OCI-LY7 (cell line): ENCODE results near the gene SEC31A. TPM values are rescaled to one million over a fixed set of nuclear protein-coding genes. Genes with fewer than 3 reads are reported as not detected.

Experiments used
- BruUV-seq: library from RNA; stranded (reverse); fragments of 400-500 nt; replicated peaks from 2 replicates; lab custom pipeline; 2021; lab: Mats Ljungman, UMichigan
- CTCF ChIA-PET: fragments of 300-600 bp; sonication (Branson Sonifier 250); formaldehyde crosslinking; loops from one replicate; lab custom pipeline; 2022; ENCODE audit warnings: antibody characterized with exemption; ENCODE audit not compliant: unreplicated experiment; lab: Charles Lee
- POLR2A ChIA-PET: fragments of 300-600 bp; sonication (Branson Sonifier 250); formaldehyde crosslinking; loops from one replicate; lab custom pipeline; 2022; ENCODE audit warnings: antibody characterized with exemption; lab: Charles Lee
- DNase-seq: peaks from one replicate; pipeline ENCODE4 v3.0.0-alpha.2; 2015; ENCODE audit warnings: low spot score
- H2AFZ ChIP-seq: fragments of 200-600 bp; sonication (generic), shearing (Covaris generic); 2 replicates; pipeline ENCODE4 v1.6.1; 2014; ENCODE audit warnings: mild to moderate bottlenecking, antibody characterized with exemption, low read length, moderate library complexity
- H3K27ac ChIP-seq: fragments of 200-600 bp; sonication (generic); 2 replicates; pipeline ENCODE4 v1.5.1; 2014; ENCODE audit warnings: mixed run types, low read depth, mild to moderate bottlenecking, moderate library complexity, low read length, inconsistent platforms; ENCODE audit not compliant: poor library complexity, severe bottlenecking
- H3K36me3 ChIP-seq: fragments of 200-600 bp; sonication (generic); 2 replicates; pipeline ENCODE4 v1.6.1; 2014; ENCODE audit warnings: mild to moderate bottlenecking, antibody characterized with exemption, low read length, moderate library complexity, mixed read lengths; ENCODE audit not compliant: insufficient read depth
- H3K4me1 ChIP-seq: fragments of 200-600 bp; sonication (generic); 2 replicates; pipeline ENCODE4 v1.5.1; 2014; ENCODE audit warnings: mild to moderate bottlenecking, low read length; ENCODE audit not compliant: insufficient read depth, poor library complexity, severe bottlenecking
- H3K4me2 ChIP-seq: fragments of 200-600 bp; sonication (generic); 2 replicates; pipeline ENCODE4 v1.6.1; 2014; ENCODE audit warnings: mild to moderate bottlenecking, low read length
- H3K4me3 ChIP-seq: fragments of 200-600 bp; sonication (generic); 2 replicates; pipeline ENCODE4 v1.5.1; 2014; ENCODE audit warnings: mild to moderate bottlenecking, low read depth, low read length; ENCODE audit not compliant: poor library complexity, severe bottlenecking
- H3K79me2 ChIP-seq: fragments of 200-600 bp; sonication (generic); 2 replicates; pipeline ENCODE4 v1.6.1; 2016; ENCODE audit warnings: low read depth, mild to moderate bottlenecking, low read length, moderate library complexity, mixed read lengths; ENCODE audit not compliant: insufficient read depth
- H3K9me2 ChIP-seq: fragments of 200-600 bp; sonication (generic); 2 replicates; pipeline ENCODE4 v1.6.1; 2016; ENCODE audit warnings: mild to moderate bottlenecking, low read length, mixed read lengths; ENCODE audit not compliant: insufficient read depth
- H3K9me3 ChIP-seq: fragments of 200-600 bp; sonication (generic); 2 replicates; pipeline ENCODE4 v1.6.1; 2014; ENCODE audit warnings: mild to moderate bottlenecking, mixed run types, low read length, mixed read lengths
- H4K20me1 ChIP-seq: fragments of 200-600 bp; sonication (generic); 2 replicates; pipeline ENCODE4 v1.6.1; 2014; ENCODE audit warnings: mild to moderate bottlenecking, antibody characterized with exemption, low read length, moderate library complexity, mixed read lengths; ENCODE audit not compliant: insufficient read depth
- EZH2phosphoT487 ChIP-seq: fragments of 200-600 bp; sonication (generic); IDR thresholded peaks from 2 replicates; pipeline ENCODE4 v1.6.1; 2018; ENCODE audit warnings: low read depth, borderline replicate concordance, mild to moderate bottlenecking, mixed run types, antibody characterized with exemption, low read length, moderate library complexity, mixed read lengths
- intact Hi-C: fragments of 100-400 bp; cut with micrococcal nuclease; formaldehyde crosslinking; loops from one replicate; pipeline ENCODE4 v1.10.0; 2022; ENCODE audit not compliant: unreplicated experiment
- total RNA-seq, 2 experiments: library from RNA; depleted of rRNA in 1 of 2; stranded (reverse); fragments of >200 nt in 1 of 2; shearing (Covaris generic) in 1 of 2; gene quantifications; 2 replicates each; pipeline ENCODE4 v1.2.3, GENCODE V29; 2014 to 2022
- TF ChIP-seq, protein P1 (sequence below): fragments of 200-600 bp; sonication (generic); conservative IDR thresholded peaks from 2 replicates; pipeline ENCODE4 v1.5.1; 2014; ENCODE audit warnings: mild to moderate bottlenecking, antibody characterized with exemption, low read length, moderate library complexity, mixed read lengths

Gene SEC31A
- total RNA-seq, 2 experiments from 2014 or later = 93.4 to 135 TPM

DNA sequence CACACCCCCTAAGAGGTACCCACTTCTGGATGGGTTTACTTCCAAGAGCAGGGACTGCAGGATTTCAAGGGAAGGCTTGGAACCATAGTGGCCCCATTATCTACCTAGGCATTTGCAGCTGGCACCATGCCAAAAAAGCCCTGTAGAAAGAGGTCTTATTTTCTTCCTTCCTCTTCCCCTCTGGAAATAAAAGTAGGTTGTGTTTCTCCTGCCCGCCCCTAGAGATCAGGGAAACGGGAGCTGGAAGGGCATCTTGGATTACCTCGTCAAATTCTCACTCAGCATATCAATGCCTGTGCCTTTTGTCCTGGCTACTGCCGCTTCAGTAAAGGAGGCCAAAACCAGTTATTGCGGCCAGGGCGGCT lies 93.9 kb downstream of the SEC31A start:
- CTCF ChIA-PET = no interaction called here
- H2AFZ ChIP-seq = no peak overlapping the region

DNA sequence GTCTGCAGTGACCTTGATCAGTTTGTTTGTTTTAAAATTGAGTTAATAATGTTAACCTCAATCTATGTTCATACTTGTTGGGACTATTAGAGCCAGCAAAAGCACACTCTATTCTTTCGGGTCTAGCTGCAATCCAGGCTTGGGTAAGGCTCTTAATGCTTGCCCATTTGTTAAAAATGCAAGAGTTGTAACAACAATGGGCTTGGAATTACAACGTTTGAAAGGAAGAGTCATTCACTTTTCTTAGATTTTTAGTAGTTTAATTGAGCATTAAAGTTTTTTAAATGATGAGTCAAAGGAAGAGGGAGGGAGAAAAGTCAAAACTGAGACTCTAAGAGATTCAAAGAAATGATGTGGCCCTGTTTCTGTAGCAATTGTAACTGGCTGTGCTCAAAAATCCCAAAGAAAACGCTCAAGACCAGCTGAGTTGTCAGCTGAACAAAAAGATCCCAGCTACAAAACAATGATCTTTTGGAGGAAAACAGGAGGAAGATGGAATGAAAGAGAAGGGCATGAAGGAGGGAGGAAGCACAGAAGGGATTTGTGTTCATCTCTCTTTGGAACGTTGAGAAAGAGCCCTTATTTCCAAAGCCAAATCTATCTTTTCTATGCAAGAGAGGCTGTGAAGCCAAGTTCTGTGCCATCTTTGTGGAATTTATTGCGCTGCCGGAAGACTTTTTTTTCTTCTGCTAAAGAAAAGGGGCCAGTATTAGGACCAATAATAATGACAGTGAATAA lies 97.9 kb downstream of the SEC31A start:
- Histone ChIP-seq H4K20me1 (no peaks in the 10 kb centered on the region), H2AFZ (no peak overlapping the region), H3K4me1 (no peaks in the 10 kb centered on the region), H3K79me2 (no peaks in the 10 kb centered on the region), H3K36me3 (no peaks in the 10 kb centered on the region), H3K4me2 (no peak overlapping the region), H3K4me3 (no peak overlapping the region), H3K27ac (no peak overlapping the region), H3K9me2 (no peaks in the 10 kb centered on the region), H3K9me3 (no peaks in the 10 kb centered on the region)
- TF ChIP-seq, protein P1, sequence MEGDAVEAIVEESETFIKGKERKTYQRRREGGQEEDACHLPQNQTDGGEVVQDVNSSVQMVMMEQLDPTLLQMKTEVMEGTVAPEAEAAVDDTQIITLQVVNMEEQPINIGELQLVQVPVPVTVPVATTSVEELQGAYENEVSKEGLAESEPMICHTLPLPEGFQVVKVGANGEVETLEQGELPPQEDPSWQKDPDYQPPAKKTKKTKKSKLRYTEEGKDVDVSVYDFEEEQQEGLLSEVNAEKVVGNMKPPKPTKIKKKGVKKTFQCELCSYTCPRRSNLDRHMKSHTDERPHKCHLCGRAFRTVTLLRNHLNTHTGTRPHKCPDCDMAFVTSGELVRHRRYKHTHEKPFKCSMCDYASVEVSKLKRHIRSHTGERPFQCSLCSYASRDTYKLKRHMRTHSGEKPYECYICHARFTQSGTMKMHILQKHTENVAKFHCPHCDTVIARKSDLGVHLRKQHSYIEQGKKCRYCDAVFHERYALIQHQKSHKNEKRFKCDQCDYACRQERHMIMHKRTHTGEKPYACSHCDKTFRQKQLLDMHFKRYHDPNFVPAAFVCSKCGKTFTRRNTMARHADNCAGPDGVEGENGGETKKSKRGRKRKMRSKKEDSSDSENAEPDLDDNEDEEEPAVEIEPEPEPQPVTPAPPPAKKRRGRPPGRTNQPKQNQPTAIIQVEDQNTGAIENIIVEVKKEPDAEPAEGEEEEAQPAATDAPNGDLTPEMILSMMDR = no peak
- TF ChIP-seq EZH2phosphoT487 = no peak
- ChIA-PET CTCF (no interaction called here), POLR2A (interaction anchor here (0.6 kb wide), 2 partner anchors 9 to 15 kb away, joined by 3 to 4 read pairs; no protein-coding TSS in a partner anchor)
- DNase-seq = no peak
- intact Hi-C loops = no loop called here
- BruUV-seq = no TSS peak

More for the DNA sequence above, 93.9 kb downstream of the SEC31A start:
- POLR2A ChIA-PET = no interaction called here
- no TSS peak for BruUV-seq
- Histone ChIP-seq H3K79me2 (no peaks in the 10 kb centered on the region), H3K4me3 (no peak overlapping the region), H3K27ac (no peak overlapping the region), H3K4me2 (no peak overlapping the region), H3K36me3 (no peaks in the 10 kb centered on the region), H3K9me3 (no peaks in the 10 kb centered on the region), H3K4me1 (peaks cover 10% of the 10 kb centered on the region), H4K20me1 (0 out of 2 replicates have a peak, but pooled peaks cover 3% of the 10 kb centered on the region), H3K9me2 (no peaks in the 10 kb centered on the region)
- no peak for DNase-seq
- TF ChIP-seq, protein P1 = no peak
- no peak for TF ChIP-seq EZH2phosphoT487
- intact Hi-C loops = no loop called here

DNA sequence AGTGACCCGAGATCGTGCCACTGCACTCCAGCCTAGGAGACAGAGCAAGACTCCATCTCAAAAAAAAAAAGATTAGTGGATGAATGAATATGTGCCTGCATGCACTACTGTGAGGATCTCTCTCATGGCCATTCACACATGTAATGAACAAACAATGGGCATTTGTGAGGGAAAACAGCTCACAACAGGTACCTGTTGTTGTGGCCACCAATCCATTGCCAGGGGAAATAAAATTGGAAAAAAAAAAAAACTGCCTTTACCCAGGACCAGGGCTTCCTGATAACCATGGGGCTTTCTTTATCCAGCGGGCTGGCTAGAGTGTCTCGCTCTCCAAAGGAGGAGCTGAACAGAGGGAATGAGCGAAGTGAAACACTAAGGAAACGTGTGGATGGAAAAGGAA lies 99.8 kb downstream of the SEC31A start:
- intact Hi-C loops = no loop called here
- H3K9me3 ChIP-seq = no peaks in the 10 kb centered on the region
- no peaks in the 10 kb centered on the region for H3K9me2 ChIP-seq
- no peak for DNase-seq
- H2AFZ ChIP-seq = no peak overlapping the region
- ChIA-PET POLR2A (interaction anchor here (0.6 kb wide), 1 partner anchor 523 kb away, joined by 3 read pairs; no protein-coding TSS in a partner anchor), CTCF (no interaction called here)
- no peaks in the 10 kb centered on the region for H4K20me1 ChIP-seq
- no peaks in the 10 kb centered on the region for H3K36me3 ChIP-seq
- H3K4me2 ChIP-seq = no peak overlapping the region
- BruUV-seq = no TSS peak
- TF ChIP-seq EZH2phosphoT487 = no peak
- TF ChIP-seq, protein P1 = no peak
- H3K4me3 ChIP-seq = no peak overlapping the region
- H3K27ac ChIP-seq = no peak overlapping the region
- no peaks in the 10 kb centered on the region for H3K79me2 ChIP-seq
- H3K4me1 ChIP-seq = no peaks in the 10 kb centered on the region
